Activated CD4-positive, CD25-positive, alpha-beta regulatory T cell (primary cell): ENCODE data around the gene SLC38A10.

Experiments used
- DNase-seq, 4 experiments: peaks; one replicate each; lab custom pipeline; 2025; lab: John Stamatoyannopoulos, UW

SLC38A10 gene

GRCh38 chr17:81277946-81278693 lies 17.0 kb downstream of the SLC38A10 start:
- DNase-seq, result no peak

GRCh38 chr17:81277421-81277820 lies 17.7 kb downstream of the SLC38A10 start:
- DNase-seq, result no peak

GRCh38 chr17:81276781-81277180 lies 18.3 kb downstream of the SLC38A10 start:
- no peak for DNase-seq

- DNase-seq, result no peak
These were observed 20.6 kb downstream of the SLC38A10 start for GRCh38 chr17:81274471-81274855.

- DNase-seq, result no peak
These were observed 21.2 kb downstream of the SLC38A10 start for GRCh38 chr17:81273698-81274470.

- DNase-seq, result no peak
These were observed 22.5 kb downstream of the SLC38A10 start for GRCh38 chr17:81272616-81273015.

- DNase-seq, result no peak
These were observed 23.9 kb downstream of the SLC38A10 start for GRCh38 chr17:81271226-81271625.

- no peak for DNase-seq
These were observed 24.8 kb downstream of the SLC38A10 start for GRCh38 chr17:81270279-81270678.

- no peak for DNase-seq
These were observed 27.6 kb downstream of the SLC38A10 start for GRCh38 chr17:81267390-81268067.

- DNase-seq, result no peak
These were observed 29.5 kb downstream of the SLC38A10 start for GRCh38 chr17:81265576-81265975.

GRCh38 chr17:81264640-81265039 lies 30.5 kb downstream of the SLC38A10 start:
- no peak for DNase-seq

- no peak for DNase-seq
These were observed 31.5 kb downstream of the SLC38A10 start for GRCh38 chr17:81263371-81264181.

GRCh38 chr17:81261582-81262336 lies 33.3 kb downstream of the SLC38A10 start:
- DNase-seq, result no peak

- no peak for DNase-seq
These were observed 34.0 kb downstream of the SLC38A10 start for GRCh38 chr17:81261096-81261495.

GRCh38 chr17:81260641-81261040 lies 34.5 kb downstream of the SLC38A10 start:
- DNase-seq, result no peak

- DNase-seq, result no peak
These were observed 34.9 kb downstream of the SLC38A10 start for GRCh38 chr17:81260171-81260570.

- no peak for DNase-seq
These were observed 36.0 kb downstream of the SLC38A10 start for GRCh38 chr17:81259058-81259605.

GRCh38 chr17:81258292-81258691 lies 36.8 kb downstream of the SLC38A10 start:
- DNase-seq, result no peak

GRCh38 chr17:81257533-81257932 lies 37.6 kb downstream of the SLC38A10 start:
- DNase-seq, result no peak

GRCh38 chr17:81256616-81257015 lies 38.5 kb downstream of the SLC38A10 start:
- no peak for DNase-seq
